T-helper 1 cell treated with Interleukin-12 subunit alpha and Interleukin-12 subunit beta and Interleukin-4 antibody, amounts not matched to agents 30 μg/mL and 1 μg/mL, for 36 hours (primary cell): Measurements from ENCODE around the gene ANTXR1.

Experiments used
- H3K27ac Mint-ChIP-seq: one replicate; pipeline ENCODE4 v1.8.0; 2021; ENCODE audit warnings: mild to moderate bottlenecking, mixed read lengths
- H3K27me3 Mint-ChIP-seq: one replicate; pipeline ENCODE4 v1.8.0; 2021; ENCODE audit warnings: low read depth, mixed read lengths
- H3K36me3 Mint-ChIP-seq: one replicate; pipeline ENCODE4 v1.8.0; 2021; ENCODE audit warnings: low read depth, mixed read lengths
- H3K4me1 Mint-ChIP-seq: one replicate; pipeline ENCODE4 v1.8.0; 2021; ENCODE audit warnings: low read depth, mixed read lengths
- H3K4me3 Mint-ChIP-seq: one replicate; pipeline ENCODE4 v1.8.0; 2021; ENCODE audit warnings: mild to moderate bottlenecking, moderate library complexity, mixed read lengths
- H3K9me3 Mint-ChIP-seq: one replicate; pipeline ENCODE4 v1.8.0; 2021; ENCODE audit warnings: mixed read lengths

The ANTXR1 gene

DNA sequence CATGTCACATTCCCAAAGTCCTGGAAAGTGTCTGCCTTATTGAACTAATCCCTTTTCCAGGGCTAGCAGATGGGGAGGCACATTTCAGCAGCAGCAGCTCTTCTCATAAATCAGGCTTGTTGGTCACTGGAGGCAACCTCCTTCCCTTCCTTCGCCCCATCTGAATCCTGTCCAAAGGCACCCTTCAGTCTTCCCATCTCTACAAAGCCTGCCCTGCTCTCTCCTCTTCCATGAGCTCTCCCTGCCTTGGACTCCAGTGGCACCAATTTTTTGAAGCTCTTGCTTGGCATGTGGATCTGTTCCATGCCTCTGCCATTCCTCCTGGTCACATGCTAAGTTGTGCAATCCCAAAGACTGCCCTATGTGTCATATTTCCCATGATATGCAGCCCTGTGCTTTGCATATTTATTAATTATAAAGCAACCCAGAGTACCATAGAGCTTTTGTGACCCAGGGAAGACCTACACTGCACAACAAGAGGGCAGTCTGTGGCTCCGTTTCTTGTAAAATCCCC, 70.3 kb downstream of the ANTXR1 start:
- Mint-ChIP-seq H3K36me3 (no peaks in the 10 kb centered on the region), H3K27ac (no peak overlapping the region), H3K4me1 (peaks cover 1% of the 10 kb centered on the region), H3K9me3 (no peaks in the 10 kb centered on the region), H3K27me3 (peaks cover 32% of the 10 kb centered on the region), H3K4me3 (no peak overlapping the region)

DNA sequence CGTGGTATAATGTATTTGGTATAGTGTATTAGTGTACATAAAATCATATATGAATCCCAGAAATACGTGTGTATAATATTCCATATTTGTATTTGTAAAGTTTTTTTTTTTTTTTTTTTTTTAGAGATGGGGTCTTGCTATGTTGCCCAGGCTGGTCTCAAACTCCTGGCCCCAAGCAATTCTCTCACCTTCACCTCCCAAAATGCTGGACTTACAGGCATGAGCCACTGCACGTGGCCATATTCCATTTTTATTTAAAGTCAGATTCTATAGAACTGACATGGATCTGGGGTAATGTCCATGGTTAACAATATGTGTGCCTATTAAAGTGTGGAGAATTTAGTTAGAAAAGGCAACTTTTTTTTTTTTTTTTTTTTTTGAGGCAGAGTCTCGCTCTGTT, 71.5 kb downstream of the ANTXR1 start:
- Mint-ChIP-seq H3K9me3 (no peaks in the 10 kb centered on the region), H3K27ac (no peak overlapping the region), H3K36me3 (no peaks in the 10 kb centered on the region), H3K4me1 (peaks cover 1% of the 10 kb centered on the region), H3K27me3 (peaks cover 26% of the 10 kb centered on the region), H3K4me3 (no peak overlapping the region)

DNA sequence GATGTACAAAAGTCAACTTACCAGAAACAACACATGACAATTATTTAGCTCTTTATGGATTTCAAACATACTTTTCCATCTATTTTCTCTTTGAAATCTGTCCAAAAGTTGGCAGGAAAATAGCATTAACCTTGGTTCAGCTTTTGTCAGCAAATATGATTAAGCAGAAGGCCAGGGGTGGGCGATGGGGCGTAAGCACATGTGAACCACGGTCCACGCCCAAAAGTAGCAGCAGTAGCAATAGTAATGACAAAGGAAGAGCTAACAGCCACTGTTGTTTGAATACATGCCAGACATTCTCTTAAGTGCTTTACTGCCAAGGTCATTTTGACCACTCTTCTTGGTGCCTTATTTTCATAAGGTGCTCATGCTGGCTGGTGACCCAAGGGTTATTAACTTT, 73.5 kb downstream of the ANTXR1 start:
- Mint-ChIP-seq H3K36me3 (no peaks in the 10 kb centered on the region), H3K4me3 (no peak overlapping the region), H3K9me3 (no peaks in the 10 kb centered on the region), H3K27ac (no peak overlapping the region), H3K4me1 (peaks cover 1% of the 10 kb centered on the region), H3K27me3 (peaks cover 25% of the 10 kb centered on the region)

DNA sequence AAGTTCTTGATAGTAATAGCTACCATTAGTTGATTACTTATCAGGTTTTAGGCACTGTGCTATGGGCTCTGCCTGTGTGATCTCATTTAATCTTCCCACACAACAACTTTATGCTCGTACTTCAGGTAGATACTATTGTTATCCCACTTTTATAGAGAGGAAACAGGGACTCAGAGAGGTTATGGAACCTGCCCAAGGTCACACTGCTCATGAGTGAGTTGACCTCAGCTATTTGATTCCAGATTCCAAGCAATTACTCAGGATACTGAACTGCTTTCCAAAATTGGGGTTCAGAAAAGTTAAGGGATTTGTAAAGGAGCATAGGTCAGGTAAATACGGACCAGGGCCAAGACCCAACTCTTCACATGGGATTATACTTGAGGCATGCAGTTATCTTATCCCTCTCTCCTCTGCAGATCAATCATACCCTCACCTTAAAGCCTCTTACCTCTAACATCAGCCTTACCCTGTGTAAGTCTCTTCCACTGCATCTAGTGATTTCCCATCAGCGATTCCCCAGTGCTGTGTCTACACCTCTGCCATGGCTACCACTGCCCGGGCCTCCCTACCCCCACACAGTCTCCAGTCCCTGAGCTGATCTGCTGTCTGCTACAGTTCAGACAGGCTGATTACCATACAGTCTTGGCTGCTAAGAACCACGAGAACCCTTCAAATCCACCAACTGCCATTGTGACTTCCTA, 74.4 kb downstream of the ANTXR1 start:
- H3K27ac Mint-ChIP-seq, result no peak overlapping the region
- H3K4me1 Mint-ChIP-seq, result no peaks in the 10 kb centered on the region
- no peaks in the 10 kb centered on the region for H3K9me3 Mint-ChIP-seq
- H3K4me3 Mint-ChIP-seq, result no peak overlapping the region
- no peaks in the 10 kb centered on the region for H3K36me3 Mint-ChIP-seq
- H3K27me3 Mint-ChIP-seq, result peaks cover 30% of the 10 kb centered on the region

DNA sequence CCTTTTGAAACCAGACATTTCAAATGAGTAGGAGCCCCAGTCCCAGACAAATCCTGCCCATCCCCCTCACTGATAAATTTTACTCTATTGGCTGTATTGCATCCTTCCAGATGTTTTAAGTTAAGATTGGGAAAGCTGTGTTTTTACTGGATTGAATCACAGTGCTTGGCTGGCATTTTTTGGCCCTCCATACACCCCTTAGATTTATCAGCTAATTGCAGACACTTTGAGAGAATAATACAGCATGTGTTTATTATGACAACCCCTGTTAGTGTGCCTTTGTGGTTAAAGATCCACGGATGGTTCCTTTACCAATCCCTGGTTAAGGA, 74.9 kb downstream of the ANTXR1 start:
- Mint-ChIP-seq H3K27ac (no peak overlapping the region), H3K9me3 (no peaks in the 10 kb centered on the region), H3K4me1 (no peaks in the 10 kb centered on the region), H3K27me3 (peaks cover 32% of the 10 kb centered on the region), H3K4me3 (no peak overlapping the region), H3K36me3 (no peaks in the 10 kb centered on the region)

DNA sequence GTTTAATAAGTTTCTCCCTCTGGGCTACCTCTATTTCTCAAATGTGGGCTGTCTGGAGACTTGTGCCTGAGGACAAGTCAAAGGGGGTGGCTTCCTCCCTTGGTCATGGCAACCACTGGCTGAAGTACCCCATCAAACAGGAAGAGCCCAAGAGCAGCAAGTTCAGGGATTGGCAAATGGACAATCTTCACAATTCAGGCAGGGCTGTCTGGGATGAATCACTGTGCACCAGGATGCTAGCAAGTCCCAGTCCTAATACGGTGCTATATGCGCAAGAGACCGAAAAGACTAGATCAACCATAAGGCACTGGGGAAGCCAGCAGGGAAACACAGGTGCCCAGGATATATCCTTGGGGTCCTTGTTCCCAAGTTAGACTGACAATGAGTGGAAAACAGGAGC, 75.5 kb downstream of the ANTXR1 start:
- H3K4me3 Mint-ChIP-seq, result no peak overlapping the region
- peaks cover 32% of the 10 kb centered on the region for H3K27me3 Mint-ChIP-seq
- H3K4me1 Mint-ChIP-seq, result no peaks in the 10 kb centered on the region
- H3K27ac Mint-ChIP-seq, result no peak overlapping the region
- H3K9me3 Mint-ChIP-seq, result no peaks in the 10 kb centered on the region
- H3K36me3 Mint-ChIP-seq, result no peaks in the 10 kb centered on the region

DNA sequence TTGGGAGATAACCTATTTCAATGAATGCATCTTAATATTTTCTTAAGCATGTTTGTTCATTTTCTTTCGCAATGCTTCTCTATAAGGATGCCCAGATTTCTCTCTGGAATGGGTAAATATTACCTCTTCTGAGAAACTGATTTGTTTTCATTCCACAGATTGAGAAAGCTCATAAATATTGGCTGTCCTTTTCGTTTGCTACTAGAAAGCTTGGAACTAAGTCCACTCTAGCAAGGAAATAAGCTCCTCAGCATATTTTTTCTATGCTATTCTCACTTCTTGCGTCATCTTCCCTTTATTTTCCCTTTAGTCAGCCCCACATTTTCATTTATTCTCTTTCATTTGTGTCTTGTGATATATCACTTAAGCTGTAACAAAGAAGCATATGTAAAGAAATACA, 76.3 kb downstream of the ANTXR1 start:
- Mint-ChIP-seq H3K4me1 (no peaks in the 10 kb centered on the region), H3K9me3 (no peaks in the 10 kb centered on the region), H3K36me3 (no peaks in the 10 kb centered on the region), H3K4me3 (no peak overlapping the region), H3K27ac (no peak overlapping the region), H3K27me3 (peaks cover 25% of the 10 kb centered on the region)

DNA sequence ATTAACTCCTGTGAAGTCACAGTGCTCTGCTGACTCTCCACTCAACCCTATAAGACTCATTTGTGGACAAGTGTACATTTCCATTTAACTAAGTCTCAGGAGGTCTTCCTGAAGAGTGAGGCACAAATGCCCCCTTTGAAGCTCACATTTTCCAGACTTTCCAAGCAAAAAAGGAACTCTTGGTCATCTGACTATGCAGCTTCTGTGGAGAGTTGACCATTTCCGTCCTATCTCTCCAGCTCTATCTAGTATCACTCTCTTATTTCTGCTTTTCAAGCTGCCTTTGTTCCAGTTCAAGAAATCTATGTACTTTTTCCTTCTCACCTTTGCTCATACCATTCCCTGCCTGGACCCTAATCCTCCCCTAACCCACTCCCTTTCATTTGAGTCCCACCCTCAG, 77.0 kb downstream of the ANTXR1 start:
- Mint-ChIP-seq H3K27me3 (peaks cover 26% of the 10 kb centered on the region), H3K4me1 (no peaks in the 10 kb centered on the region), H3K9me3 (no peaks in the 10 kb centered on the region), H3K36me3 (no peaks in the 10 kb centered on the region), H3K27ac (no peak overlapping the region), H3K4me3 (no peak overlapping the region)

DNA sequence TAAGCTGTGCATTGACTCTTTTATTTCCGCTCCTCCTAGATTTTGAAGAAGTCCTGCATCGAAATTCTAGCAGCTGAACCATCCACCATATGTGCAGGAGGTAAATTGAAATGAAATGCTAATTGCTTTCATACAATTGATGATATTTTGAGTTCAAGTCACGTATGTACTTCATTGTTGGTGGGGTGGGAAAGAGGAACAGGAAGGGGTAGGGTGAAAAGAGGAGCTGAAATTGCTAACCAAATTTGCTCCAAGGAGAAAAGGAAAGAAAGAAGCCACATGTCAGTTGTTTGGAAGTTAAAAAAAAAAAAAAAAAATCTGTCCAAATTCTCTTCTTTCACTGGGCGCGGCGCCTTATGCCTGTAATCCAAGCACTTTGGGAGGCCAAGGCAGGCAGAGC, 77.8 kb downstream of the ANTXR1 start:
- Mint-ChIP-seq H3K4me1 (no peaks in the 10 kb centered on the region), H3K4me3 (no peak overlapping the region), H3K27ac (no peak overlapping the region), H3K36me3 (no peaks in the 10 kb centered on the region), H3K27me3 (peaks cover 33% of the 10 kb centered on the region), H3K9me3 (no peaks in the 10 kb centered on the region)

DNA sequence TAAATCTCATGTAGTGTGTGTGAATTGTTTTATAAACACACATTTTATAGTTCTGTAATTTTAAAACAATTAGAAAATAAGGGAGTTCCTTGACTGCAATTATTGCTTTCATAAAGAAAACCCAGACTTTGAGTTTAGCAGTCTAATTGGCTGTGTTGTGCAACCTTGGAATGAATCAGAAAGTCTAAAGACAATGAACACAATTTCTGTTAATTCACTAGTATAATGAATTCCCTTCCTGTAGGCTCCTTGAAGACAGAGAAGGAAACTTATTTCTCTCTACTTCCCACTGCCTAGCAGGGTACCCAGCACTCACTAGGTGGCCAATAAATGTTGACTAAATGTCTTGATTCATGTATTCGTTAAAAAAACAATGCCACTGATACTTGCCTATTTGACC, 79.9 kb downstream of the ANTXR1 start:
- H3K27me3 Mint-ChIP-seq, result peaks cover 39% of the 10 kb centered on the region
- no peaks in the 10 kb centered on the region for H3K4me1 Mint-ChIP-seq
- no peaks in the 10 kb centered on the region for H3K36me3 Mint-ChIP-seq
- H3K9me3 Mint-ChIP-seq, result no peaks in the 10 kb centered on the region
- H3K4me3 Mint-ChIP-seq, result no peak overlapping the region
- no peak overlapping the region for H3K27ac Mint-ChIP-seq

DNA sequence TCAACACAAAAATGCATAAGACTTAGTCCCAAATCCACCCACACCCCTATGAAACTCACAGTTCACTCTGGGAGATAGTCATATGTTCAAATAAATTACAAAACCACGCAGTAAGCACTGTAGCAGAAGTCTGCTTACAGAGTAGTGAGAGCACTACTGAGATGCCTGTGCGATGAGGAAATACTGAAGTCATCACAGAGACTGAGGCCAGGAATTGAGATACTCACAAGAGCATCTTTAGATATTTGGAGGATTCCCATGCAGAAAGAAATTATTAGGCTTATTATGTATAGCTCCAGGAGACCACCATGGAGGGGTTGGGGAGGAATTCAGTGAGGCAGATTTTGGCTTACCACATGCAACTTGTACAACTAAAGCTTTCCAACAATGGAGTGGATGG, 82.3 kb downstream of the ANTXR1 start:
- Mint-ChIP-seq H3K4me3 (no peak overlapping the region), H3K4me1 (no peaks in the 10 kb centered on the region), H3K27me3 (peaks cover 32% of the 10 kb centered on the region)

DNA sequence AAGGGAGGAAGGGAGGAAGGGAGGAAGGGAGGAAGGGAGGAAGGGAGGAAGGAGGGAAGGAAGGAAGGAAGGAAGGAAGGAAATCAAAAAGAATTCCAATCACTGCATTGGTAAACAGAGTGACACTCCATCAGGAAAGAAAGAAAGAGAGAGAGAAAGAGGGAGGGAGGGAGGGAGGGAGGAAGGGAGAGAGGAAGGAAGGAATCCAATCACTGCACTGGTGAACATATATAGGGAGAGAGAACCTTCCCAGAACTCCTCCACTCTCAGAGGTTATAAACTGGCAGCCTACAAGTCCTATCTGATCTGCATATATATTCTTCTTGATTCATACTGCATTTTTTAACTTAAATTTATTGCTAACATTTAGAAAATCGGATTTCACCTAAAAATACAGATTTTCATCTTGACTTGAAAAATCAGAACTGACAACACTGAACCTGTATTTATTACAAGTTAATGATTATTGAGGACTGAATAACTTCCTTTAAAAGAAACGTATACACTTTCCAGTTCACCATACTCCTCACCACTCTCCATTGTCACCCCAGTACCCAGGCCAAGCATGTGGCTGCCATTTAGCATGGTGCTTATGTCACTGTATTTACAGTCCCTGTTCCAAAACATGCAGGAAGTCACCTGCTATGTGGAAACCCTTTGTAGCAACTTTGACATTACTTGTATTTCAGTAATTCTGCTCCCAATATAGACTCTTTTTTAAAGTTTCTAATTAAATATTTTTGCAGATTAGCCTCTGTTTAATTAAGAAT, 83.5 kb downstream of the ANTXR1 start:
- Mint-ChIP-seq H3K4me1 (no peaks in the 10 kb centered on the region), H3K27me3 (peaks cover 26% of the 10 kb centered on the region), H3K27ac (no peak overlapping the region), H3K9me3 (no peaks in the 10 kb centered on the region), H3K4me3 (no peak overlapping the region), H3K36me3 (no peaks in the 10 kb centered on the region)

More for the DNA sequence above, 82.3 kb downstream of the ANTXR1 start:
- Mint-ChIP-seq H3K27ac (no peak overlapping the region), H3K9me3 (no peaks in the 10 kb centered on the region), H3K36me3 (no peaks in the 10 kb centered on the region)

DNA sequence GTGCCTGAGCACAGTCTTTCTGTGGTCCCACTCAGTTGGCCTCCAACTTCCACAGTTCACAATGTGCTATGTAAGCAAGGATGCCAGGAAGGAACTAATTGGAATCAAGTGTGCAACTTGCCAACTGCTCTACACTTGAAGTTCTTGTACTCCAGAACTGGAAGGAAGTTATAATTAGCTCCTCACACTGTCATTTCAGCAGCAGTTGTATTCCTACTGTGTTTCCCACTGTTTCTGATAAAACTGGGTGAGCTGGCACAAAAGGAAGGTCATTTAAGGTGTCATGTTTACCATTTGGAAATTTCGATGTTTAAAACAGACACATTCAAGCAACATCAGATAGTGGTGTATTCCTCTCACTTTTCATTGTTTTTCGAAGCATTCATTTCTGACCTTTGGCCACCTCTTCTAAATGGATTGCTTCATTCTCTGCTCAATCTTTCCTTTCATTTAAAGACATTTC, 84.2 kb downstream of the ANTXR1 start:
- Mint-ChIP-seq H3K27me3 (peaks cover 24% of the 10 kb centered on the region), H3K4me1 (no peaks in the 10 kb centered on the region), H3K4me3 (no peak overlapping the region), H3K27ac (no peak overlapping the region), H3K9me3 (no peaks in the 10 kb centered on the region), H3K36me3 (no peaks in the 10 kb centered on the region)

DNA sequence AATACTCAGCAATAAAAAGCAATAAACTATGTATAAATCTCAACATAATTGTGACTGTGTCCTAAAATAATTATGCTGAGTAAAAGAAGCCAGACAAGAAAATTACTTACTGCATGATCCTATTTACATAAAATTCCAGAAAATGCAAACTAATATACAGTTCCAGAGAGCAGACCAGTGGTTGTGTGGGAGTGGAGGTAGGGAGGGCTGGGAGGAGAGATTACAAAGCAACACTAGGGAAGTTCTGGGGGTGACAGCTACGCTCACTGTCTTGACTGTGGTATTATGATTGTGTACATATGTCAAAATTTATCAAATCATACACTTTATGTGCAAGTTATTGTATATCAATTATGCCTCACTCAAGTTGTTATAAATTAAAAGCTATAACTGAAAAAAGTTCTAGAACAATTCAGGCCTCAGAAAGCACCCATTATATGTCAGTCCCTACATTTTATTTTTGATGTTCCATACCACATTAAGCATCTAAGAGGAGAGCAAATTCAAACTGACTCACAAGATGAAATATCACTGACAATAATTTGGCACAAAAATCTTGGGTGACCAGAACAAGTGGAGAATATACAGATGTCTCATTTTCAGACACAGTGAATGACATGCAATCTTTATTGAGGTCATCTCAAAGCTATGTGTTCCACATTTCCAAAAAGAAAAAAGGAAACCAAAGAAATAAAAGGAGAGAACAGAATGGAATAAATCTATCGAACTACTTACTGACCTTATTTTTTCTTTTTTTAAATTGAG, 85.1 kb downstream of the ANTXR1 start:
- Mint-ChIP-seq H3K36me3 (no peaks in the 10 kb centered on the region), H3K9me3 (no peaks in the 10 kb centered on the region), H3K4me1 (no peaks in the 10 kb centered on the region), H3K4me3 (no peak overlapping the region), H3K27me3 (peaks cover 22% of the 10 kb centered on the region), H3K27ac (no peak overlapping the region)

DNA sequence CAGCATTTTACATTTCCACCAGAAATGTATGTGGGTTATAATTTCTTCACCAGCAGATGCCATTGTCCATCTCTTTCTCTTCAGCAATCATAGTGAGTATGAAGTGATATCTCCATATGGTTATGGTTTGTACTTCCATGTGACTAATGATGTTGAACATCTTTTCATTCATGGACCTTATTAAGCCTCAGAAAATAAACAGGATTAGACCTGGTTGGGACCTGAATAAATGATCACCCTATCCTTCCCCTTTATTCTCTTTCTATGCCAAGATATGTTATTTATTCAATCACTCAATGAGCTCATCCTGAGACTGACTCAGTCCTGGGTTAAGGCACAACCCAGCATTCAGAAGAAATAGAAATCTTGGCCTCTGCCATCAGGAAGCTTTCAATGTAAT, 86.6 kb downstream of the ANTXR1 start:
- Mint-ChIP-seq H3K9me3 (no peaks in the 10 kb centered on the region), H3K4me1 (no peaks in the 10 kb centered on the region), H3K36me3 (no peaks in the 10 kb centered on the region), H3K4me3 (no peak overlapping the region), H3K27me3 (peaks cover 27% of the 10 kb centered on the region), H3K27ac (no peak overlapping the region)
